OCI-LY7 (cell line): Measurements from ENCODE around the gene DENND4B.

Experiments used
- EZH2phosphoT487 ChIP-seq: fragments of 200-600 bp; sonication (generic); IDR thresholded peaks from 2 replicates; pipeline ENCODE4 v1.6.1; 2018; ENCODE audit warnings: low read depth, borderline replicate concordance, mild to moderate bottlenecking, mixed run types, antibody characterized with exemption, low read length, moderate library complexity, mixed read lengths
- TF ChIP-seq, protein P1 (sequence below): fragments of 200-600 bp; sonication (generic); conservative IDR thresholded peaks from 2 replicates; pipeline ENCODE4 v1.5.1; 2014; ENCODE audit warnings: mild to moderate bottlenecking, antibody characterized with exemption, low read length, moderate library complexity, mixed read lengths

- TF ChIP-seq, protein P1, sequence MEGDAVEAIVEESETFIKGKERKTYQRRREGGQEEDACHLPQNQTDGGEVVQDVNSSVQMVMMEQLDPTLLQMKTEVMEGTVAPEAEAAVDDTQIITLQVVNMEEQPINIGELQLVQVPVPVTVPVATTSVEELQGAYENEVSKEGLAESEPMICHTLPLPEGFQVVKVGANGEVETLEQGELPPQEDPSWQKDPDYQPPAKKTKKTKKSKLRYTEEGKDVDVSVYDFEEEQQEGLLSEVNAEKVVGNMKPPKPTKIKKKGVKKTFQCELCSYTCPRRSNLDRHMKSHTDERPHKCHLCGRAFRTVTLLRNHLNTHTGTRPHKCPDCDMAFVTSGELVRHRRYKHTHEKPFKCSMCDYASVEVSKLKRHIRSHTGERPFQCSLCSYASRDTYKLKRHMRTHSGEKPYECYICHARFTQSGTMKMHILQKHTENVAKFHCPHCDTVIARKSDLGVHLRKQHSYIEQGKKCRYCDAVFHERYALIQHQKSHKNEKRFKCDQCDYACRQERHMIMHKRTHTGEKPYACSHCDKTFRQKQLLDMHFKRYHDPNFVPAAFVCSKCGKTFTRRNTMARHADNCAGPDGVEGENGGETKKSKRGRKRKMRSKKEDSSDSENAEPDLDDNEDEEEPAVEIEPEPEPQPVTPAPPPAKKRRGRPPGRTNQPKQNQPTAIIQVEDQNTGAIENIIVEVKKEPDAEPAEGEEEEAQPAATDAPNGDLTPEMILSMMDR: no peak
- TF ChIP-seq EZH2phosphoT487: no peak
Measured at GRCh38 chr1:153985341-153985912, 38.9 kb upstream of the DENND4B start.
